GM12878 (cell line): ENCODE data around the gene ITGA3. TPM values are rescaled to one million over a fixed set of nuclear protein-coding genes. Genes with fewer than 3 reads are reported as not detected.

Experiments
- BACH1 ChIP-seq: fragments of 450-650 bp; IDR thresholded peaks from 2 replicates; pipeline ENCODE4 v1.6.1; 2017; ENCODE audit warnings: mild to moderate bottlenecking, borderline replicate concordance
- ESRRA ChIP-seq: IDR thresholded peaks from 2 replicates; pipeline ENCODE4 v1.6.1; 2012; ENCODE audit warnings: mild to moderate bottlenecking, low read length, improper control_type of control experiment
- POU2F2 ChIP-seq: IDR thresholded peaks from 3 replicates; pipeline ENCODE4 v1.6.1; 2011; ENCODE audit warnings: low read depth, mild to moderate bottlenecking, low read length, borderline replicate concordance
- ZNF217 ChIP-seq: fragments of 450-650 bp; IDR thresholded peaks from 2 replicates; pipeline ENCODE4 v1.6.1; 2017; ENCODE audit warnings: antibody characterized with exemption, mild to moderate bottlenecking
- polyA plus RNA-seq, 11 experiments: library from polyadenylated mRNA; depleted of rRNA in 4 of 11; unstranded in 6 of 11; stranded (reverse) in 5 of 11; fragments of >200 nt; fragmentation: Nextera tagmentation in 4 of 11; fragmentation: Illumina TruSeq in 1 of 11; extraction: Ambion mirVana in 4 of 11; extraction: Trizol in 1 of 11; gene quantifications; 1 replicate in 1 of 11; 2 replicates in 10 of 11; pipeline versions ENCODE4 v1.2.1 to v1.2.3, GENCODE V29; 2011 to 2016; ENCODE audit warnings: inconsistent platforms in 2 of 11, missing spikeins in 2 of 11, low read depth in 1 of 11
- total RNA-seq, 4 experiments: library from RNA; depleted of rRNA in 3 of 4; stranded (reverse); fragments of >200 nt in 3 of 4; fragmentation: Illumina TruSeq in 1 of 4; extraction: Trizol in 1 of 4; gene quantifications; 2 replicates each; pipeline versions ENCODE4 v1.2.1 to v1.2.3, GENCODE V29; 2013 to 2021
- TF ChIP-seq, protein P1 (sequence below): fragments of 450-650 bp; IDR thresholded peaks from 2 replicates; pipeline ENCODE4 v1.6.1; 2016; ENCODE audit warnings: mild to moderate bottlenecking, moderate library complexity, borderline replicate concordance
- TF ChIP-seq, protein P2 (sequence below): fragments of 150-350 bp; IDR thresholded peaks from 2 replicates; pipeline ENCODE4 v1.6.1; 2014; ENCODE audit warnings: mild to moderate bottlenecking, low read depth, low read length
- TF ChIP-seq, protein P3 (sequence below): IDR thresholded peaks from 2 replicates; pipeline ENCODE4 v1.6.1; 2012; ENCODE audit warnings: low read depth, low read length, improper control_type of control experiment

Gene ITGA3
- total and polyA plus RNA-seq, 10 of the 15 experiments (the other 5 are each of a cell fraction or from before 2014, with no cell fraction given), result 0.29 to 13.4 (median 6.6) TPM

DNA sequence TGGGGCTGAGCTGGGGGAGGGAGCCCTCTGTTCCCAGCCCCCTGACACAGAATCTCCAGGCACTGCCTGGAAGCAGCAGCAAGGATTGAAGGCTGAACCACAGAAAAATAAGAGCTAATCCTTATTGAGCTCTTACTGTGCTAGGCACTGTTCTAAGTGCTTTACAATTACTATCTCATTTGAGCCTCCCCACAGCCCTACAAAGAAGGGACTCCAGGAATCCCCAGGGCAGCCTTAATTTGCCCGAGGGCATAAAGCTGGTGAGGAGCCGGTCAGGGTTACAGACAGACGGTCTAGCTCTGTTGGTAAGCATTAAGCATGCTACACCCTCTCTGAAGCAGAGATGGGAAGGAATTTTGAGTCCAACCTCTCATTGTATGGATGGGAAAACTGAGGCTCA lies 67.0 kb downstream of the ITGA3 start (continued):
- TF ChIP-seq ZNF217 (no peak), BACH1 (no peak), POU2F2 (no peak), ESRRA (no peak)
- TF ChIP-seq, protein P1, sequence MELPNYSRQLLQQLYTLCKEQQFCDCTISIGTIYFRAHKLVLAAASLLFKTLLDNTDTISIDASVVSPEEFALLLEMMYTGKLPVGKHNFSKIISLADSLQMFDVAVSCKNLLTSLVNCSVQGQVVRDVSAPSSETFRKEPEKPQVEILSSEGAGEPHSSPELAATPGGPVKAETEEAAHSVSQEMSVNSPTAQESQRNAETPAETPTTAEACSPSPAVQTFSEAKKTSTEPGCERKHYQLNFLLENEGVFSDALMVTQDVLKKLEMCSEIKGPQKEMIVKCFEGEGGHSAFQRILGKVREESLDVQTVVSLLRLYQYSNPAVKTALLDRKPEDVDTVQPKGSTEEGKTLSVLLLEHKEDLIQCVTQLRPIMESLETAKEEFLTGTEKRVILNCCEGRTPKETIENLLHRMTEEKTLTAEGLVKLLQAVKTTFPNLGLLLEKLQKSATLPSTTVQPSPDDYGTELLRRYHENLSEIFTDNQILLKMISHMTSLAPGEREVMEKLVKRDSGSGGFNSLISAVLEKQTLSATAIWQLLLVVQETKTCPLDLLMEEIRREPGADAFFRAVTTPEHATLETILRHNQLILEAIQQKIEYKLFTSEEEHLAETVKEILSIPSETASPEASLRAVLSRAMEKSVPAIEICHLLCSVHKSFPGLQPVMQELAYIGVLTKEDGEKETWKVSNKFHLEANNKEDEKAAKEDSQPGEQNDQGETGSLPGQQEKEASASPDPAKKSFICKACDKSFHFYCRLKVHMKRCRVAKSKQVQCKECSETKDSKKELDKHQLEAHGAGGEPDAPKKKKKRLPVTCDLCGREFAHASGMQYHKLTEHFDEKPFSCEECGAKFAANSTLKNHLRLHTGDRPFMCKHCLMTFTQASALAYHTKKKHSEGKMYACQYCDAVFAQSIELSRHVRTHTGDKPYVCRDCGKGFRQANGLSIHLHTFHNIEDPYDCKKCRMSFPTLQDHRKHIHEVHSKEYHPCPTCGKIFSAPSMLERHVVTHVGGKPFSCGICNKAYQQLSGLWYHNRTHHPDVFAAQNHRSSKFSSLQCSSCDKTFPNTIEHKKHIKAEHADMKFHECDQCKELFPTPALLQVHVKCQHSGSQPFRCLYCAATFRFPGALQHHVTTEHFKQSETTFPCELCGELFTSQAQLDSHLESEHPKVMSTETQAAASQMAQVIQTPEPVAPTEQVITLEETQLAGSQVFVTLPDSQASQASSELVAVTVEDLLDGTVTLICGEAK, result no peak
- TF ChIP-seq, protein P2, sequence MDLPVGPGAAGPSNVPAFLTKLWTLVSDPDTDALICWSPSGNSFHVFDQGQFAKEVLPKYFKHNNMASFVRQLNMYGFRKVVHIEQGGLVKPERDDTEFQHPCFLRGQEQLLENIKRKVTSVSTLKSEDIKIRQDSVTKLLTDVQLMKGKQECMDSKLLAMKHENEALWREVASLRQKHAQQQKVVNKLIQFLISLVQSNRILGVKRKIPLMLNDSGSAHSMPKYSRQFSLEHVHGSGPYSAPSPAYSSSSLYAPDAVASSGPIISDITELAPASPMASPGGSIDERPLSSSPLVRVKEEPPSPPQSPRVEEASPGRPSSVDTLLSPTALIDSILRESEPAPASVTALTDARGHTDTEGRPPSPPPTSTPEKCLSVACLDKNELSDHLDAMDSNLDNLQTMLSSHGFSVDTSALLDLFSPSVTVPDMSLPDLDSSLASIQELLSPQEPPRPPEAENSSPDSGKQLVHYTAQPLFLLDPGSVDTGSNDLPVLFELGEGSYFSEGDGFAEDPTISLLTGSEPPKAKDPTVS, result no peak
- TF ChIP-seq, protein P3, sequence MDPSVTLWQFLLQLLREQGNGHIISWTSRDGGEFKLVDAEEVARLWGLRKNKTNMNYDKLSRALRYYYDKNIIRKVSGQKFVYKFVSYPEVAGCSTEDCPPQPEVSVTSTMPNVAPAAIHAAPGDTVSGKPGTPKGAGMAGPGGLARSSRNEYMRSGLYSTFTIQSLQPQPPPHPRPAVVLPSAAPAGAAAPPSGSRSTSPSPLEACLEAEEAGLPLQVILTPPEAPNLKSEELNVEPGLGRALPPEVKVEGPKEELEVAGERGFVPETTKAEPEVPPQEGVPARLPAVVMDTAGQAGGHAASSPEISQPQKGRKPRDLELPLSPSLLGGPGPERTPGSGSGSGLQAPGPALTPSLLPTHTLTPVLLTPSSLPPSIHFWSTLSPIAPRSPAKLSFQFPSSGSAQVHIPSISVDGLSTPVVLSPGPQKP, result no peak
- TF ChIP-seq, all 136 proteins: peak for 0
